IPS-18c (cell line): Measurements from ENCODE around the gene KLHL10.
"Not testable (repeated sequence)": the region's sequence is repeated elsewhere in the genome, so short reads cannot be mapped to it uniquely, and the experiment has no call there.

Source experiments
- H3K4me3 ChIP-seq: 2 replicates; pipeline ENCODE4 v1.7.0; 2013; ENCODE audit warnings: low read depth, mild to moderate bottlenecking, low read length, moderate library complexity; ENCODE audit not compliant: insufficient read depth
- H3K9me3 ChIP-seq: one replicate; pipeline ENCODE4 v1.6.1; 2013; ENCODE audit warnings: mild to moderate bottlenecking, low read length, moderate library complexity; ENCODE audit not compliant: control insufficient read depth, insufficient read depth

Gene KLHL10

DNA sequence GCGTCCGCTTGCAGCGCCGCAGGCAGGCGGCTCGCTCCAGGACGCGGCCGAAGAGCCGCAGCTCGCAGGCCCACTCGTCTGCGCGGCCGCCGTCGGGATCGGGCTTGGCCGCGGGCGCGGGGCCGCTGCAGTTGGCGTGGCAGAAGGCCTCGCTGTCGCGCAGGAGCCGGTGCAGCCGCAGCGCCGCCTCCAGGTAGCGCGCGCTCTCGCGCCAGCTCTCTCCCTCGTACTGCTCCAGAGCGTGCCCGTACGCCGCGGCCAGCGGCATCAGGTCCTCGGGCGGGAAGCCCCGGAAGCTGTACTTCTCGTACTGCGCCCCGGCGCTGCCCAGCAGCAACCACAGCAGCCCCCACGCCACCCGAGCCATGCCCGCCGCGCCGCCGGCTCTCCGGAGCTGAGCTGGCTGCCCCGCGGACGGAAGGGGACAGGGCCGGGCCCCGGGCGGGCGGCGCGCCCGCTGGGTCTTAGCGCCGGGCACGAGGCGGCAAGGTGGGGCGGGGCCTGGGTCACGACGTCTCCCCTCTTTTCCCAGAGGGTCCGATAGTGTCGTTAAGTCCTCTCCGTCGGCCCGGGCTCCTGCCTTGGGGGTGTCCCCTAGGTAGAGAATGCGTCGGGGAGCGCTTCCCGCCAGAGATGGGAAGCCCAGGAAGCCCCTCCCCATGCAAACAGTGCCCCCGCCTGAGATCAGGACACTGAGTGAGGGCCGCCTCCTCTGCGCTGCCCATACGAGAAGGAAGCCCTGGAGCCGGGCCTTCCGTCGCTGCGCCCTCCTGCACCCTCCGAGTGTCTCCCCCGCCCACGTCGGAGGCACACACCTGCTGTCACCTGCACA lies 25.9 kb upstream of the KLHL10 start, which contains the start of gene P3H4:
Gene P3H4, minus strand, starts transcription at position 401 of the 832 bp plus-strand sequence. Its CDS starts 34 bp downstream, at position 367.
- Histone ChIP-seq H3K9me3 (peaks cover 2% of the 10 kb centered on the region), H3K4me3 (peak within 1 kb of the TSS; percentile 96)

DNA sequence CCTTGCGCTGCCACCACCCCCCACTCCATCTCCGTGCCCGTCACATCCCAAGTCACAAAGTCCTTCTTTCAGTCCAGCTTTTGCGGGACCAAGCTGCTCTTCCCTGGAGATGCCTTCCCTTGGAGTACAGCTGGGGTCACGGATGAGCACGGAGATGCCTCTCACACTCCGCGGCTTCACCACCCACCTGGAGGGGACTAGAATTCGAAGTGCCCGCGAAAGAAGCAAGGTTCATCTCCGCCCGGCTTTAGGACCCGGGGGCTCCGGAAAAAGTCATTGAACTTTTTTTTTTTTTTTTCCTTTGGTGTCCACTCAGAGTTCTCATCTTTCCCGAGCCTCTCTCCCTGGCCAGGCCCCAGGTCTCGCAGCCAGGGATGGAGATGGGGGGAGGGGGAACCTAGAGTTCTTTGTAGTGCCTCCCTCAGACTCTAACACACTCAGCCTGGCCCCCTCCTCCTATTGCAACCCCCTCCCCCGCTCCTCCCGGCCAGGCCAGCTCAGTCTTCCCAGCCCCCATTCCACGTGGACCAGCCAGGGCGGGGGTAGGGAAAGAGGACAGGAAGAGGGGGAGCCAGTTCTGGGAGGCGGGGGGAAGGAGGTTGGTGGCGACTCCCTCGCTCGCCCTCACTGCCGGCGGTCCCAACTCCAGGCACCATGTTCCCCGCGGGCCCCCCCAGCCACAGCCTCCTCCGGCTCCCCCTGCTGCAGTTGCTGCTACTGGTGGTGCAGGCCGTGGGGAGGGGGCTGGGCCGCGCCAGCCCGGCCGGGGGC lies 25.1 kb upstream of the KLHL10 start, which contains the start of gene FKBP10:
Gene FKBP10, plus strand, starts transcription at position 624 of the 771 bp plus-strand sequence. Its CDS starts 31 bp downstream, at position 655.
- Histone ChIP-seq H3K9me3 (peaks cover 2% of the 10 kb centered on the region), H3K4me3 (peak within 1 kb of the TSS; percentile 96)

DNA sequence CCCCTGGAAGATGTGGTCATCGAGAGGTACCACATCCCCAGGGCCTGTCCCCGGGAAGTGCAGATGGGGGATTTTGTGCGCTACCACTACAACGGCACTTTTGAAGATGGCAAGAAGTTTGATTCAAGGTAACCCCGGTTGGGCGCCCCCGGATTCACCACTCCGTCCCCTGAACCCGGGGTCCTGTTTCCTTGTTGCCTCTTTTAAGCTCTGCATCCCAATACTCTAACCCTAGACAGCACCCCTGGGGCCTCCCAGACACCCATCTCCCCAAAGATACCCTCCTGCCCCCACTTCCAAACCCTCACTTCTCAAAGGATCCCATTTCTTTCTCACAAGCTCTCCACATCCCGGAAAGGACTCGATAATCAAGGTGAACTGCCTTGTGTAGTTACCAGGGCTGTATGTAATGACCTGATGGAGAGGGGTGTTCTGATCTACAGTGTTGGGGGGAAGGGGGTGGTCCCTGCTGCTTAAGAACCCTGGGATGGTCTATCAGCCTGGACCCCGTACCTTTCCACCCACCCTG lies 24.4 kb upstream of the KLHL10 start:
- Histone ChIP-seq H3K9me3 (peaks cover 4% of the 10 kb centered on the region), H3K4me3 (peak overlapping the region; percentile 96)

DNA sequence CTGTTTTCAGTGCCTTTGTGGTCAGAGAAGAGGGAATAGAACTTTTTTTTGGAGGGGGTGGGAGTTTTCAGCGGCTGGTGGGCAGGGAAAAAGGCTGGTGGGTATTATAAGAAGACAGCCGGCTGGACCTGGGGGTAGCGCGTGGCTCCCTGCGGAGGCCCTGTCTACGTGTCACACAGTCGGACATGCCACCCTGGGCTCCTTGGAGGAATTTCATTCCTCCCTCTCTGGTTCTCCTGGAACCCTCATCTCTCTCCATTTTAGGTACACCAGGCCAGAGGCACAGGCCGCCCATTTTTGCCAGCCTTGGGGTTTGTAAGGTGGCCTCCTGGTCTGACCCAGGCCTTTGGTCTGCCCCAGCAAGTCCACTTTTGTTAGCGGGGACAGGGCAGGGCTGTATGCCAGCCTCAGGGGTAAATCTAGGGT lies 23.9 kb upstream of the KLHL10 start:
- Histone ChIP-seq H3K9me3 (peaks cover 2% of the 10 kb centered on the region), H3K4me3 (peak overlapping the region; percentile 96)

DNA sequence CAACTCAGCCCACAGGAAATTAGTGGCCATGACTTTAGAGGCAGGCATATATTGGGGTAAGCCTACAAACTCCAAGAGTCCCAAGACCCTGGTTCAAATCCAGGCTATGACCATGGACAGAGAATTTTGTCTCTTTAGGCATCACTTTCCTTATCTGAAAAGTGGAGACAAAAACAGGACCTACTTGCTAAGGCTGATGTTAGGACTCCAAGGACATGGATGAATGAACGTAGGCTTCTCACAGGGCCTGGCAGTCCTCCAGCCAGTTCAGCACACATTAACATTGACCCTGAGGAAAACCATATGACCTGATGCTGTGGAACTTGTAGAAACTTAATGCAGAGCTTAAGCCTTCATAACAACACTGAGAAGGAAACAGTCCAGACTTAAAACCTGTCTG lies 23.4 kb upstream of the KLHL10 start:
- peaks cover 2% of the 10 kb centered on the region for H3K9me3 ChIP-seq
- peak overlapping the region; percentile 96 for H3K4me3 ChIP-seq

DNA sequence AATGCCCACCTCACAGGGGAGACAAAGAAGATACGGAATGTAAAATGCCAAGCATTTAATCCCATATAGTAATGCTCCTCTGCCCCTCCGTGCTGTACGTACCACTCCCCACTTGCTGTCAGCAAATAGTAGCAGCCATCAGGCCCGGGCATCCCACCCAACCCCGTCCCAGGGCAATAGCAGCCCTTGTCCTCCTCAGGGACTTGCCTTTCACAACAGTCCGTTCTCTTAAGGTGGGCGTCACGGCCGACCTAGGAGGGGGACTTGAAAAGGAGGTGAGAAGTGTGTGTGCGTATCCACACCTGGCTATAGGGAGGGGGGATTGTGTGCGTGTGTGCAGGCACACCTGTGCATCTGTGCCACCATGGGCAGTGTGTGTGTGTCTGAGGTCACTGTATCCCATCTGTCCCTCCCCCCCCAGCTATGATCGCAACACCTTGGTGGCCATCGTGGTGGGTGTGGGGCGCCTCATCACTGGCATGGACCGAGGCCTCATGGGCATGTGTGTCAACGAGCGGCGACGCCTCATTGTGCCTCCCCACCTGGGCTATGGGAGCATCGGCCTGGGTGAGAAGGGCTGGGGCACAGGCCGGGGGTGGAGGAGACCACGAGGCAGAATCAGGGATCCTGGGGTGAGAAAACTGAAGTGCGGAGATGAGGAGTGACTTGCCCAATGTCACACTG lies 20.8 kb upstream of the KLHL10 start:
- Histone ChIP-seq H3K4me3 (no peak overlapping the region), H3K9me3 (peaks cover 2% of the 10 kb centered on the region)

DNA sequence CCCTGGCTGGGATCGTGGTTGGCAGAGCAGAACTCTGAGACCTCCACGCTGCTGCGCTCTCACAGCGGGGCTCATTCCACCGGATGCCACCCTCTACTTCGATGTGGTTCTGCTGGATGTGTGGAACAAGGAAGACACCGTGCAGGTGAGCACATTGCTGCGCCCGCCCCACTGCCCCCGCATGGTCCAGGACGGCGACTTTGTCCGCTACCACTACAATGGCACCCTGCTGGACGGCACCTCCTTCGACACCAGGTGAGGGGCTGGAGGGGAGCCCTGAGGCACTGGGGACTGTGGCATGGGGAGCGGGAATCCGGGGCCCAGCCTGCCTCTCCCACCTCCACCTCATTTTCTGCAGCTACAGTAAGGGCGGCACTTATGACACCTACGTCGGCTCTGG lies 19.6 kb upstream of the KLHL10 start:
- no peak overlapping the region for H3K4me3 ChIP-seq
- H3K9me3 ChIP-seq = peaks cover 2% of the 10 kb centered on the region

DNA sequence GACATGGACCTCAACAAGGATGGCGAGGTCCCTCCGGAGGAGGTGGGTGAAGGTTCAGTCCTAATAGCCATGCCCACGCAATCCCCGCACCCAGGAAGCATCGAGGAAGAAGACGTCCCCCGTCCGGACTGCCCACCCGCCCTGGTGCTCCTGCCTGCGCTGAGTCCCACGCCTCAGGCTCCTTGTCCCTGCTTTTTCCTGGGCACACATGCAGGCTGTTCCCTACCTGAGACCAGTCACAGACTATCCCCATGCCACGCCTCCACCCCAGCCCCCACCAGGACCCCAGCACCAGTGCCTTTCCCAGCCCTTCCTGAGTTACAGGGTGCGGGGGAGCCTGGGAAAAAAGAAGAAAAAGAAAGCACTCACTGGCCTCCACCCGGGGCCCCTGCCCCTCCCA lies 15.8 kb upstream of the KLHL10 start:
- Histone ChIP-seq H3K4me3 (no peak overlapping the region), H3K9me3 (peaks cover 2% of the 10 kb centered on the region)

DNA sequence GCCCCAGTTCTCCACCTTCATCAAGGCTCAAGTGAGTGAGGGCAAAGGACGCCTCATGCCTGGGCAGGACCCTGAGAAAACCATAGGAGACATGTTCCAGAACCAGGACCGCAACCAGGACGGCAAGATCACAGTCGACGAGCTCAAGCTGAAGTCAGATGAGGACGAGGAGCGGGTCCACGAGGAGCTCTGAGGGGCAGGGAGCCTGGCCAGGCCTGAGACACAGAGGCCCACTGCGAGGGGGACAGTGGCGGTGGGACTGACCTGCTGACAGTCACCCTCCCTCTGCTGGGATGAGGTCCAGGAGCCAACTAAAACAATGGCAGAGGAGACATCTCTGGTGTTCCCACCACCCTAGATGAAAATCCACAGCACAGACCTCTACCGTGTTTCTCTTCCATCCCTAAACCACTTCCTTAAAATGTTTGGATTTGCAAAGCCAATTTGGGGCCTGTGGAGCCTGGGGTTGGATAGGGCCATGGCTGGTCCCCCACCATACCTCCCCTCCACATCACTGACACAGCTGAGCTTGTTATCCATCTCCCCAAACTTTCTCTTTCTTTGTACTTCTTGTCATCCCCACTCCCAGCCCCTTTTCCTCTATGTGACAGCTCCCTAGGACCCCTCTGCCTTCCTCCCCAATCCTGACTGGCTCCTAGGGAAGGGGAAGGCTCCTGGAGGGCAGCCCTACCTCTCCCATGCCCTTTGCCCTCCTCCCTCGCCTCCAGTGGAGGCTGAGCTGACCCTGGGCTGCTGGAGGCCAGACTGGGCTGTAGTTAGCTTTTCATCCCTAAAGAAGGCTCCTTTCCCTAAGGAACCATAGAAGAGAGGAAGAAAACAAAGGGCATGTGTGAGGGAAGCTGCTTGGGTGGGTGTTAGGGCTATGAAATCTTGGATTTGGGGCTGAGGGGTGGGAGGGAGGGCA lies 15.1 kb upstream of the KLHL10 start:
- no peak overlapping the region for H3K4me3 ChIP-seq

DNA sequence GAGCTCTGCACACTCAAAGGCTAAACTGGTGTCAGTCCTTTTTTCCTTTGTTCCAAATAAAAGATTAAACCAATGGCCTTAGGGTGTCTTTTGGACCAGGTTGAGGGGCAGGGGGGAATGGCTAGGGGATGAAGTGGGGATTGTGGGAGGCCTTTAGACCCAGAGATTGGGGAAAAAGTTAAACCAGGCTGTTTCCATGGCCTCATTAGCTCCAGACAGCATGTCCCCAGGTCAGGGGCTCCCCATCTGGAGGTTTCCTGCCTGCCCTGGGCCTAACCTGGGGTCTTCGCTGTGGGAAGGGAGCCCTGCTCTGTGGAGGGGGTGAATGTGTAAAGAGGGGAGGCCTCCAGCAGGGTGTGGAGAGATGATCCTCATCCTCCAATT lies 14.5 kb upstream of the KLHL10 start:
- H3K4me3 ChIP-seq = no peak overlapping the region
- peaks cover 1% of the 10 kb centered on the region for H3K9me3 ChIP-seq

More for the DNA sequence above, 15.1 kb upstream of the KLHL10 start:
- H3K9me3 ChIP-seq = peaks cover 2% of the 10 kb centered on the region

DNA sequence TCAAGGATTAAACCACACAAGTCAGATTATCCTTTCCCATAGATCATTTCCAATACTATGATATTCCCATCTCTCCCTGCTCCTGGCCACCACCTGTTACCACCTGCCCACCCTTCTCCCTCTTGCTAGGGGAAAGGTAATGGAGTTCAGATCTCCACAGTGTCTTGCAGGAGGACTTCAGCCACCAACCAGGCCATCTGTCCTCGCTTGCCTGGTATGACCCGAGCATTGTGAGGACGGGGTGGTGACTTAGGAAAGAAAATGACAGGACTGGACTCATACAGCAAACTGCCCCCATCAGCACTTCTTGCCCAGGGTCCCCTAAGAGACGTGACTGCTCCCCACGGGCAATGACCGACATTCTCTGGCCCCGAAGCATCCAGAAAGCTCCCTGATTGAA lies 14.0 kb upstream of the KLHL10 start:
- no peaks in the 10 kb centered on the region for H3K9me3 ChIP-seq
- H3K4me3 ChIP-seq = no peak overlapping the region

DNA sequence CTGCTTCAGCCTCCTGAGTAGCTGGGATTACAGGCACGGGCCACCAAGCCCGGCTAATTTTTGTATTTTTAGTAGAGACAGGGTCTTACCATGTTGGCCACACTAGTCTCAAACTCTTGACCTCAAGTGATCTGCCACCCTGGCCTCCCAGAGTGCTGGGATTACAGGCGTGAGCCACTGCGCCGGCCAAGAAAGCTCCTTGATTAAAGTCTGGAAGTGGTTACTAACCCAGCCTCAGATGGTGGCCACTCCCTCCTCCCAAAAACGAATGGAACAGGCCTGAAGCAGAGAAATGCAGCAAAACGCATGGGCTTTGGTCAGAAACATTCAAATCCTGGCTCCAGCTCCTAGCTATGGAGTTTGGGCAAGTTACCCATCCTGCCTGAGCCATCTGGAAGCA lies 13.5 kb upstream of the KLHL10 start:
- Histone ChIP-seq H3K4me3 (no peak overlapping the region), H3K9me3 (no peaks in the 10 kb centered on the region)

DNA sequence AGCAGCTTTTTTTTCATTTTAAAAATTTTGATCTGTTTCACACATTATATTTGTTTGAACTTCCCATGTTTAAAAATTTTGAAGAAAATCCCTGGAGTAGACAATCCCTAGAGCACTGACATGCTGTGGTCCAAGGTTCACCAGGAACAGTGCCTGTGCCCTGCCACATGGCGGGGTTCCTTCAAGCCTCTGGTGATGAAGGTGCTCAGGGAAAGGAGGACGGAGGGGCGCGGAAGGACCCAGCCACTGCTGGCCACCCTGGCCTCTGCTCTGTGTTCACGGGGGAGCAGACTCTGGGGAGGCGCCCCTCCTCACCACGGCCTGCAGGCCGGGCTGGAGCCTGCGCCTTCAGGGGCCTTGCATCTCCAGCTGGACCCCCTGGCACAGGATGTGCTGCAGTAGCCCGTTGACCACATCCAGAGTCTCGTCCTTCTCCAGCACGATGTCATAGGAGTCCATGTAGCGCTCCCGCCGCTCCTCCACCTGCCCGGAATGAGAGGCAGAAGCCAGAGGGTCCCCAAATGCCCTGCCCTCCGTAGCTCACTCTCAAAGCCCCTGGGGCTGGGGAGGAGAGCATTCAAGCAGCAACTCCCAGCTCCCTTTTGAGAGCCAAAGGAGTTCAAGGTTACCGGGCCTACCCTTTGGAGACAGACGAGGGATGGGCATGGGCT lies 12.3 kb upstream of the KLHL10 start:
- H3K9me3 ChIP-seq = no peaks in the 10 kb centered on the region
- no peak overlapping the region for H3K4me3 ChIP-seq

DNA sequence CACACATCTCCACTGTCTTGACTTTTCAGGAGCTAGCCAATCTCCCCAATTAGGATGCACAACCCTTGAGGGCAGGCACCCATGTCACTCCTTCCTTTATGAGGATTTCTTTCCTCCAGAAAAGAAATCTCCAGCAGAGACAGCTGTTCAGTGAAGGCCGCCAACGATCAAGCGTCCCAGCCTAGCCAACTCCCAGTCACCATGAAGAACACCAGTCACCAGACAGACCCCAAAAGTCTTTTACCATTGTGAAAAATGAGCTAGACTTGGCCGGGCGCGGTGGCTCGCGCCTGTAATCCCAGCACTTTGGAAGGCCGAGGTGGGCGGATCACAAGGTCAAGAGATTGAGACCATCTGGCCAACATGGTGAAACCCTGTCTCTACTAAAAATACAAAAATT lies 7.7 kb upstream of the KLHL10 start:
- H3K9me3 ChIP-seq, H3K4me3 ChIP-seq: not testable (repeated sequence)

DNA sequence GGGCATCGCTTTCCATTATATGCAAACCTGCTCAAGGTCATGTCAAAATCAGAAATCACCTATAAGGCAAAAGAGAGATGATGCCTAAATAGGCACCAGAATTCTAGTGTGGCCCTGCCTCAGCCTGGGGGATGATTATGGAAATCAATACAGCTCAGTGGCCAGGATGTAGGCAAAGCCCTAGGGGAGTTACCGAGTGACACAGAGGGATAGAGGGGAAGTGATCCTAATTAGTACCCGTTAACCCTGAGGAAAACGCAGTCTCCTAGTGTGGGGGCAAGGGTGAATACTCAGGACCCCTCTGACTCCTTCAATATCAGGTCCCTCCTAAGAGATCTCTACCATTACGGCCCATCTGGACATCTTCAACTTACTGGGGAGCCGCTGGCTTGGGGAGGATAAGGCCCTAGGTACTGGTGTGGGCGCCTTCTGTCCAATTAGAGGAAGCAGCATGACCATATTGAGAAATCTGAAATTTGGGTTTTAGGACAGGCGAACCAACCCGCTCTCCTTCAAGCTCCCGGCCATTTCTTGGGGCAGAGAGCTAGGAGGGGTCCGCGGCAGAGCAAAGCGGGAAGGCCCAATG lies 2.3 kb upstream of the KLHL10 start:
- H3K9me3 ChIP-seq = no peaks in the 10 kb centered on the region
- H3K4me3 ChIP-seq = peak overlapping the region; percentile 89
